Osteoblast (primary cell): ENCODE data around the gene PCSK5. TPM values are rescaled to one million over a fixed set of nuclear protein-coding genes. Genes with fewer than 3 reads are reported as not detected.

Experiments used
- DNase-seq: peaks from one replicate; pipeline ENCODE4 v3.0.0; 2011; ENCODE audit warnings: low spot score, mixed read lengths; ENCODE audit not compliant: insufficient read length; ENCODE audit errors: missing footprints
- H2AFZ ChIP-seq: 2 replicates; pipeline ENCODE4 v1.6.0; 2011; ENCODE audit warnings: mild to moderate bottlenecking, low read length
- H3K27ac ChIP-seq: 2 replicates; pipeline ENCODE4 v1.5.1; 2011; ENCODE audit warnings: mild to moderate bottlenecking, low read depth, low read length, moderate library complexity
- H3K27me3 ChIP-seq: 2 replicates; pipeline ENCODE4 v1.6.0; 2012; ENCODE audit warnings: mild to moderate bottlenecking, control low read depth, inconsistent platforms, low read length, moderate library complexity; ENCODE audit not compliant: insufficient read depth
- H3K36me3 ChIP-seq: 2 replicates; pipeline ENCODE4 v1.5.1; 2011; ENCODE audit warnings: mild to moderate bottlenecking, low read length, control low read depth, moderate library complexity; ENCODE audit not compliant: insufficient read depth
- H3K4me1 ChIP-seq: 2 replicates; pipeline ENCODE4 v1.5.1; 2011; ENCODE audit warnings: mild to moderate bottlenecking, low read length, control low read depth, moderate library complexity; ENCODE audit not compliant: insufficient read depth
- H3K4me2 ChIP-seq: 2 replicates; pipeline ENCODE4 v1.6.0; 2011; ENCODE audit warnings: mild to moderate bottlenecking, low read length; ENCODE audit not compliant: insufficient read depth
- H3K4me3 ChIP-seq: fragments of 200-600 bp; sonication (generic); 3 replicates; pipeline ENCODE4 v1.5.1; 2012; ENCODE audit warnings: mild to moderate bottlenecking, low read length, inconsistent platforms; ENCODE audit not compliant: insufficient read depth
- H3K79me2 ChIP-seq: 2 replicates; pipeline ENCODE4 v1.6.0; 2012; ENCODE audit warnings: mild to moderate bottlenecking, low read length, control low read depth, inconsistent platforms; ENCODE audit not compliant: insufficient read depth
- H3K9me3 ChIP-seq: 2 replicates; pipeline ENCODE4 v1.5.1; 2011; ENCODE audit warnings: low read depth, low read length, control low read depth
- H4K20me1 ChIP-seq: 2 replicates; pipeline ENCODE4 v1.6.0; 2012; ENCODE audit warnings: mild to moderate bottlenecking, low read length, control low read depth; ENCODE audit not compliant: insufficient read depth
- CTCF ChIP-seq: IDR thresholded peaks from 2 replicates; pipeline ENCODE4 v1.5.1; 2011; ENCODE audit warnings: mild to moderate bottlenecking, low read depth, low read length, moderate library complexity; ENCODE audit errors: extremely low read depth
- total RNA-seq: library from RNA; depleted of rRNA; stranded (reverse); fragments of >200 nt; gene quantifications from 2 replicates; pipeline ENCODE4 v1.2.3, GENCODE V29; 2012

PCSK5 gene
- total RNA-seq, 1 donor: 14.5 TPM

GRCh38 chr9:75946766-75947165 is 56.3 kb downstream of the PCSK5 start:
- H3K4me1 ChIP-seq: no peaks in the 10 kb centered on the region
- H2AFZ ChIP-seq: no peak overlapping the region
- H3K4me2 ChIP-seq: no peak overlapping the region
- no peaks in the 10 kb centered on the region for H3K79me2 ChIP-seq
- TF ChIP-seq CTCF: no peak
- H3K4me3 ChIP-seq: no peak overlapping the region
- no peaks in the 10 kb centered on the region for H4K20me1 ChIP-seq
- no peak overlapping the region for H3K27ac ChIP-seq
- no peak for DNase-seq
- H3K36me3 ChIP-seq: no peaks in the 10 kb centered on the region
- no peaks in the 10 kb centered on the region for H3K9me3 ChIP-seq
- H3K27me3 ChIP-seq: no peaks in the 10 kb centered on the region

GRCh38 chr9:75947233-75947632 is 56.8 kb downstream of the PCSK5 start:
- Histone ChIP-seq H3K9me3 (no peaks in the 10 kb centered on the region), H4K20me1 (no peaks in the 10 kb centered on the region), H3K36me3 (no peaks in the 10 kb centered on the region), H3K4me1 (no peaks in the 10 kb centered on the region), H3K27me3 (no peaks in the 10 kb centered on the region), H3K79me2 (no peaks in the 10 kb centered on the region), H3K27ac (no peak overlapping the region), H2AFZ (no peak overlapping the region), H3K4me3 (no peak overlapping the region), H3K4me2 (no peak overlapping the region)
- DNase-seq: no peak
- no peak for TF ChIP-seq CTCF

GRCh38 chr9:75950998-75951397 is 60.5 kb downstream of the PCSK5 start:
- Histone ChIP-seq H3K27me3 (no peaks in the 10 kb centered on the region), H3K4me3 (no peak overlapping the region), H2AFZ (no peak overlapping the region), H3K4me1 (no peaks in the 10 kb centered on the region), H3K79me2 (no peaks in the 10 kb centered on the region), H4K20me1 (no peaks in the 10 kb centered on the region), H3K4me2 (no peak overlapping the region), H3K27ac (no peak overlapping the region), H3K36me3 (no peaks in the 10 kb centered on the region), H3K9me3 (no peaks in the 10 kb centered on the region)
- no peak for TF ChIP-seq CTCF
- DNase-seq: no peak

GRCh38 chr9:75953218-75953617 is 62.7 kb downstream of the PCSK5 start:
- no peak for TF ChIP-seq CTCF
- Histone ChIP-seq H2AFZ (no peak overlapping the region), H3K27me3 (no peaks in the 10 kb centered on the region), H3K4me2 (no peak overlapping the region), H4K20me1 (no peaks in the 10 kb centered on the region), H3K27ac (no peak overlapping the region), H3K79me2 (no peaks in the 10 kb centered on the region), H3K4me1 (no peaks in the 10 kb centered on the region), H3K36me3 (no peaks in the 10 kb centered on the region), H3K4me3 (no peak overlapping the region), H3K9me3 (no peaks in the 10 kb centered on the region)
- no peak for DNase-seq
